ENCODE measurements around the gene CCDC24. TPM values are rescaled to one million over a fixed set of nuclear protein-coding genes. Genes with fewer than 3 reads are reported as not detected.

CCDC24 gene
- total RNA-seq, 3 donors from 2014 or later (not counting 1 experiment from before 2014, with no cell fraction given) = 3.8 to 5.2 (median 3.9) TPM

GRCh38 chr1:44000122-44000665 lies 8.8 kb downstream of the CCDC24 start:
- intact Hi-C loops (cut with micrococcal nuclease) = loop anchor here (10.0 kb wide), 1 partner anchor 595 kb away; no protein-coding TSS in a partner anchor
- H3K36me3 Mint-ChIP-seq = no peaks in the 10 kb centered on the region

GRCh38 chr1:44002165-44002564 lies 10.8 kb downstream of the CCDC24 start:
- Mint-ChIP-seq H3K4me1 (no peaks in the 10 kb centered on the region), H3K9me3 (no peaks in the 10 kb centered on the region), H3K36me3 (no peaks in the 10 kb centered on the region), H3K27ac (no peak overlapping the region), H3K4me3 (no peak overlapping the region), H3K27me3 (ENCODE audit: low read depth in 2 of 2) (no peaks in the 10 kb centered on the region)
- Histone ChIP-seq H3K4me1 (ENCODE audit: control insufficient read depth, insufficient read depth, low read length) (no peaks in the 10 kb centered on the region), H3K36me3 (ENCODE audit: control insufficient read depth, insufficient read depth, low read length) (no peaks in the 10 kb centered on the region), H3K4me3 (ENCODE audit: low read length) (no peak overlapping the region), H3K9me3 (ENCODE audit: control insufficient read depth, insufficient read depth, low read length) (no peaks in the 10 kb centered on the region), H3K27me3 (ENCODE audit: control insufficient read depth, insufficient read depth, low read length) (no peaks in the 10 kb centered on the region), H3K27ac (ENCODE audit: low read length) (no peak overlapping the region)
- 86% methylated on average over 8 of the region's 8 CpGs for WGBS (ENCODE audit: insufficient coverage)
- ATAC-seq (no peak), DNase-seq (no peak)
- TF ChIP-seq CTCF (IDR thresholded peaks at IDR 0.05) = no peak
- intact Hi-C loops (cut with micrococcal nuclease) = loop anchor here (10.0 kb wide), 1 partner anchor 593 kb away; no protein-coding TSS in a partner anchor

More at GRCh38 chr1:44000122-44000665, 8.8 kb downstream of the CCDC24 start:
- H3K4me3 Mint-ChIP-seq = no peak overlapping the region
- H3K9me3 Mint-ChIP-seq = no peaks in the 10 kb centered on the region
- no peaks in the 10 kb centered on the region for H3K4me1 Mint-ChIP-seq
- no peaks in the 10 kb centered on the region for H3K27me3 Mint-ChIP-seq (ENCODE audit: low read depth in 2 of 2)
- no peak overlapping the region for H3K27ac Mint-ChIP-seq
- DNase-seq (no peak), ATAC-seq (no peak)
- Histone ChIP-seq H3K27ac (ENCODE audit: low read length) (no peak overlapping the region), H3K4me3 (ENCODE audit: low read length) (no peak overlapping the region), H3K36me3 (ENCODE audit: control insufficient read depth, insufficient read depth, low read length) (no peaks in the 10 kb centered on the region), H3K9me3 (ENCODE audit: control insufficient read depth, insufficient read depth, low read length) (no peaks in the 10 kb centered on the region), H3K27me3 (ENCODE audit: control insufficient read depth, insufficient read depth, low read length) (no peaks in the 10 kb centered on the region), H3K4me1 (ENCODE audit: control insufficient read depth, insufficient read depth, low read length) (no peaks in the 10 kb centered on the region)
- 94% methylated on average over 8 of the region's 8 CpGs for WGBS (ENCODE audit: insufficient coverage)
- TF ChIP-seq CTCF (IDR thresholded peaks at IDR 0.05) = no peak

GRCh38 chr1:44002606-44003157 lies 11.3 kb downstream of the CCDC24 start:
- H3K4me1 ChIP-seq (ENCODE audit: control insufficient read depth, insufficient read depth, low read length) = no peaks in the 10 kb centered on the region
- H3K9me3 ChIP-seq (ENCODE audit: control insufficient read depth, insufficient read depth, low read length) = no peaks in the 10 kb centered on the region
- no peaks in the 10 kb centered on the region for H3K36me3 Mint-ChIP-seq
- H3K27ac Mint-ChIP-seq = no peak overlapping the region
- no peak for ATAC-seq
- H3K9me3 Mint-ChIP-seq = no peaks in the 10 kb centered on the region
- no peak for DNase-seq
- H3K36me3 ChIP-seq (ENCODE audit: control insufficient read depth, insufficient read depth, low read length) = no peaks in the 10 kb centered on the region
- H3K4me1 Mint-ChIP-seq = no peaks in the 10 kb centered on the region
- no peak overlapping the region for H3K27ac ChIP-seq (ENCODE audit: low read length)
- intact Hi-C loops (cut with micrococcal nuclease) = loop anchor here (10.0 kb wide), 1 partner anchor 592 kb away; no protein-coding TSS in a partner anchor
- no peaks in the 10 kb centered on the region for H3K27me3 Mint-ChIP-seq (ENCODE audit: low read depth in 2 of 2)
- no peak overlapping the region for H3K4me3 Mint-ChIP-seq
- TF ChIP-seq CTCF (IDR thresholded peaks at IDR 0.05) = no peak
- no peak overlapping the region for H3K4me3 ChIP-seq (ENCODE audit: low read length)
- no peaks in the 10 kb centered on the region for H3K27me3 ChIP-seq (ENCODE audit: control insufficient read depth, insufficient read depth, low read length)
- 88% methylated on average over 12 of the region's 14 CpGs for WGBS (ENCODE audit: insufficient coverage)
